HepG2 (cell line): ENCODE data around the gene HSD11B2. TPM values are rescaled to one million over a fixed set of nuclear protein-coding genes. Genes with fewer than 3 reads are reported as not detected.
A peak's percentile ranks its signal among the peaks of the same experiment; 100 is the strongest.

Experiments
- ADNP ChIP-seq: sonication (generic); formaldehyde crosslinking; IDR thresholded peaks from 2 replicates; pipeline ENCODE4 v1.4.0; 2020; ENCODE audit warnings: missing genetic modification reagents
- ARNTL ChIP-seq: sonication (generic); formaldehyde crosslinking; IDR thresholded peaks from 2 replicates; pipeline ENCODE4 v1.4.0; 2020; ENCODE audit warnings: mild to moderate bottlenecking, missing genetic modification reagents
- GLI4 ChIP-seq: sonication (generic); formaldehyde crosslinking; IDR thresholded peaks from 2 replicates; pipeline ENCODE4 v1.5.1; 2020; ENCODE audit warnings: missing genetic modification reagents, mild to moderate bottlenecking, moderate library complexity, borderline replicate concordance
- JUN ChIP-seq: sonication (generic); formaldehyde crosslinking; IDR thresholded peaks from 2 replicates; pipeline ENCODE4 v1.4.0; 2020; ENCODE audit warnings: mild to moderate bottlenecking, missing genetic modification reagents
- JUNB ChIP-seq: sonication (generic); formaldehyde crosslinking; IDR thresholded peaks from 2 replicates; pipeline ENCODE4 v1.8.0; 2022; ENCODE audit warnings: missing genetic modification reagents, mild to moderate bottlenecking, borderline replicate concordance
- KDM4B ChIP-seq: sonication (generic); formaldehyde crosslinking; IDR thresholded peaks from 2 replicates; pipeline ENCODE4 v1.4.0; 2020; ENCODE audit warnings: missing genetic modification reagents
- MAFG ChIP-seq: sonication (generic); formaldehyde crosslinking; IDR thresholded peaks from 2 replicates; pipeline ENCODE4 v1.5.1; 2020; ENCODE audit warnings: mild to moderate bottlenecking, missing genetic modification reagents
- MXI1 ChIP-seq: IDR thresholded peaks from 3 replicates; pipeline ENCODE4 v1.6.1; 2012; ENCODE audit warnings: low read depth, low read length, inconsistent platforms, borderline replicate concordance
- NFIC ChIP-seq: IDR thresholded peaks from 2 replicates; pipeline ENCODE4 v1.6.1; 2012; ENCODE audit warnings: mild to moderate bottlenecking, low read length, inconsistent platforms
- PCBP2 ChIP-seq: fragments of 200-400 bp; formaldehyde crosslinking; optimal IDR thresholded peaks from 2 replicates; pipeline ENCODE3; 2018; ENCODE audit warnings: low read length, low read depth; ENCODE audit not compliant: poor library complexity, severe bottlenecking
- POGZ ChIP-seq: sonication (generic); formaldehyde crosslinking; IDR thresholded peaks from 2 replicates; pipeline ENCODE4 v1.4.0; 2020; ENCODE audit warnings: mild to moderate bottlenecking, missing genetic modification reagents
- RBM22 ChIP-seq: fragments of 200-400 bp; formaldehyde crosslinking; optimal IDR thresholded peaks from 2 replicates; pipeline ENCODE3; 2017; ENCODE audit warnings: mild to moderate bottlenecking, low read length, moderate library complexity
- REL ChIP-seq: sonication (generic); formaldehyde crosslinking; conservative IDR thresholded peaks from 2 replicates; pipeline ENCODE4 v1.8.0; 2022; ENCODE audit warnings: mild to moderate bottlenecking, missing genetic modification reagents, moderate library complexity
- RFX1 ChIP-seq: fragments of 450-650 bp; IDR thresholded peaks from 2 replicates; pipeline ENCODE4 v1.6.1; 2017
- SNAPC2 ChIP-seq: sonication (generic); formaldehyde crosslinking; IDR thresholded peaks from 2 replicates; pipeline ENCODE4 v1.8.1; 2022; ENCODE audit warnings: mild to moderate bottlenecking, missing genetic modification reagents
- SOX13 ChIP-seq, 3 experiments: fragments of 450-650 bp in 1 of 3; sonication (generic) in 1 of 3; formaldehyde crosslinking in 1 of 3; IDR thresholded peaks in 2 of 3; conservative IDR thresholded peaks in 1 of 3; 2 replicates each; pipeline versions ENCODE4 v1.5.0 to v1.6.1; 2016 to 2020; ENCODE audit warnings: antibody characterized with exemption in 1 of 3, mild to moderate bottlenecking in 1 of 3, missing compliant biosample characterization in 1 of 3, missing genetic modification reagents in 1 of 3, moderate library complexity in 1 of 3
- SRF ChIP-seq: IDR thresholded peaks from 2 replicates; pipeline ENCODE4 v1.6.1; 2011; ENCODE audit warnings: mild to moderate bottlenecking, low read depth, low read length, moderate library complexity
- ZNF124 ChIP-seq: sonication (generic); formaldehyde crosslinking; IDR thresholded peaks from 2 replicates; pipeline ENCODE4 v1.4.0; 2020; ENCODE audit warnings: missing genetic modification reagents
- ZNF431 ChIP-seq: sonication (generic); formaldehyde crosslinking; IDR thresholded peaks from 2 replicates; pipeline ENCODE4 v1.9.0; 2022; ENCODE audit warnings: missing genetic modification reagents, low read depth, mild to moderate bottlenecking, borderline replicate concordance
- ZNF777 ChIP-seq: sonication (generic); formaldehyde crosslinking; IDR thresholded peaks from 2 replicates; pipeline ENCODE4 v1.4.0; 2020; ENCODE audit warnings: missing genetic modification reagents
- ZNF790 ChIP-seq: sonication (generic); formaldehyde crosslinking; IDR thresholded peaks from 2 replicates; pipeline ENCODE4 v1.8.0; 2022; ENCODE audit warnings: missing genetic modification reagents, mild to moderate bottlenecking, borderline replicate concordance
- polyA plus RNA-seq, 8 experiments: library from polyadenylated mRNA; depleted of rRNA in 3 of 8; stranded (reverse) in 7 of 8; unstranded in 1 of 8; fragments of >200 nt; fragmentation: Illumina TruSeq in 4 of 8; extraction: Trizol in 4 of 8; gene quantifications; 2 replicates each; pipeline versions ENCODE4 v1.2.1 to v1.2.3, GENCODE V29; 2011 to 2016; ENCODE audit warnings: low read depth in 4 of 8, missing spikeins in 1 of 8, mixed read lengths in 1 of 8; ENCODE audit not compliant: insufficient read depth in 1 of 8
- total RNA-seq, 5 experiments: library from RNA; depleted of rRNA; stranded (reverse); fragments of >200 nt; fragmentation: Illumina TruSeq; extraction: Trizol; gene quantifications; 2 replicates each; pipeline ENCODE4 v1.2.3, GENCODE V29; 2016; ENCODE audit warnings: low read depth in 1 of 5
- TF ChIP-seq, protein P1 (sequence below): IDR thresholded peaks from 2 replicates; pipeline ENCODE4 v1.6.1; 2016; ENCODE audit warnings: mild to moderate bottlenecking
- TF ChIP-seq, protein P2 (sequence below): IDR thresholded peaks from 2 replicates; pipeline ENCODE4 v1.6.1; 2016; ENCODE audit warnings: mild to moderate bottlenecking, missing biosample characterization, missing genetic modification reagents
- TF ChIP-seq, protein P3 (sequence below): sonication (generic); formaldehyde crosslinking; IDR thresholded peaks from 2 replicates; pipeline ENCODE4 v1.8.0; 2022; ENCODE audit warnings: low read depth, missing genetic modification reagents
- TF ChIP-seq, protein P4 (sequence below), 2 experiments: sonication (generic) in 1 of 2; formaldehyde crosslinking in 1 of 2; IDR thresholded peaks; 2 replicates each; pipeline versions ENCODE4 v1.4.0 to v1.6.1; 2018 to 2020; ENCODE audit warnings: missing genetic modification reagents in 2 of 2, borderline replicate concordance in 1 of 2, low read depth in 1 of 2, mild to moderate bottlenecking in 1 of 2, missing biosample characterization in 1 of 2

HSD11B2 gene
- total and polyA plus RNA-seq, 2 of the 13 experiments (the other 11 are each of a cell fraction or from before 2014, with no cell fraction given): 8.9 to 13.6 TPM

DNA sequence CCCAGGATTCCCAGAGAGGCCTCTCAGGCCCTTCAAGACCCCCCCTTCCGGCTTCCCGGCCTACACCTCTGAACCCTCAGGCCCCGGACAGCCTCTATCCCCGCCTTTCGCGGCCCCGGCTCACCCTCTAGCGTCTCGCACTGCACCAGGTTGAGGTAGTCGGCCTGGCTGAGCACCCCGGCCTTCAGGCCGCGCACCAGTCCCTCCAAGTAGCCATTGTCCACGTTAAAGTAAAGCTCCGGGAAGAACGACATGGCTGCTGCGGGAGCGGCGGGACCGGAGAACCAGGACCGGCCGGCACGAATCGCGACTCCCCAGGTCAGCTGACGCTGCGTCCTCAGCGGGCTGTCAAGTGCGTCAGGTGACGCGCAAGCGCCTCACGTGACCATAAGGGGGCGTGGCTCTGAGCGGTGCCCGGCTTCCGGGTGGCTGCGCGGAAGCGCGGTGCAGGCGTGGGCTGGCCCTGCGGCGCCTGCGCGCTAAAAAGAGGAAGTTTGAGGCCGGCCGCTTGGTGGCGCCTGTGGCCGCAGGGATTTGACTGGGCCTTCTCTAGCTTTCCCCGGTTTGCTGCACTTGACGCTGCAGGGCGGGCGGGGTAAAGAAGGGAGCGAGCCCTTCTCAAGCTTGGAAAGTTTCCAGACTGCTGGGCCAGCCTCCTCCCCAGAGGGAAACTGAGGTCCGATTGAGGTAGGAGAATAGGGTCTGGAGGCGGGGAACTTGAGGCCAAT, 50.1 kb downstream of the HSD11B2 start, which contains the start of gene ATP6V0D1 (continued):
- TF ChIP-seq SOX13 (IDR thresholded peaks at IDR 0.05): peak; percentile 21; the same call in 1 of the 2 replicates
- TF ChIP-seq SOX13 (CRISPR knock-in tag; conservative IDR thresholded peaks at IDR 0.05 in 1 of 2, IDR thresholded peaks at IDR 0.05 in 1 of 2): peak in 1 of 2 experiments; percentile 42; a peak in 1 of 4 replicates
- peak; percentile 89 for TF ChIP-seq POGZ (CRISPR knock-in tag)
- TF ChIP-seq, protein P1, sequence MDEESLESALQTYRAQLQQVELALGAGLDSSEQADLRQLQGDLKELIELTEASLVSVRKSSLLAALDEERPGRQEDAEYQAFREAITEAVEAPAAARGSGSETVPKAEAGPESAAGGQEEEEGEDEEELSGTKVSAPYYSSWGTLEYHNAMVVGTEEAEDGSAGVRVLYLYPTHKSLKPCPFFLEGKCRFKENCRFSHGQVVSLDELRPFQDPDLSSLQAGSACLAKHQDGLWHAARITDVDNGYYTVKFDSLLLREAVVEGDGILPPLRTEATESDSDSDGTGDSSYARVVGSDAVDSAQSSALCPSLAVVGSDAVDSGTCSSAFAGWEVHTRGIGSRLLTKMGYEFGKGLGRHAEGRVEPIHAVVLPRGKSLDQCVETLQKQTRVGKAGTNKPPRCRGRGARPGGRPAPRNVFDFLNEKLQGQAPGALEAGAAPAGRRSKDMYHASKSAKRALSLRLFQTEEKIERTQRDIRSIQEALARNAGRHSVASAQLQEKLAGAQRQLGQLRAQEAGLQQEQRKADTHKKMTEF (CRISPR knock-in tag): peak; percentile 94
- no peak for TF ChIP-seq PCBP2
- TF ChIP-seq, protein P2, sequence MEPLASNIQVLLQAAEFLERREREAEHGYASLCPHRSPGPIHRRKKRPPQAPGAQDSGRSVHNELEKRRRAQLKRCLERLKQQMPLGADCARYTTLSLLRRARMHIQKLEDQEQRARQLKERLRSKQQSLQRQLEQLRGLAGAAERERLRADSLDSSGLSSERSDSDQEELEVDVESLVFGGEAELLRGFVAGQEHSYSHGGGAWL (CRISPR knock-in tag): peak; percentile 79
- TF ChIP-seq ZNF124: peak; percentile 58; the same call in 1 of the 2 replicates
- peak; percentile 53; the same call in 1 of the 2 replicates for TF ChIP-seq GLI4
- no peak for TF ChIP-seq JUN (CRISPR knock-in tag)
- TF ChIP-seq RFX1: no peak
- no peak for TF ChIP-seq REL
- 0 out of 2 replicates have a peak, but pooled peaks have one; percentile 25 for TF ChIP-seq ZNF790
- peak; percentile 31; the same call in 1 of the 2 replicates for TF ChIP-seq KDM4B
- TF ChIP-seq ZNF777 (CRISPR knock-in tag): no peak; the same call in none of the 2 replicates
- TF ChIP-seq JUNB (CRISPR knock-in tag): no peak
- TF ChIP-seq RBM22: no peak
- 0 out of 2 replicates have a peak, but pooled peaks have one; percentile 3 for TF ChIP-seq SRF
- peak; percentile 74; the same call in 1 of the 2 replicates for TF ChIP-seq NFIC
- peak; percentile 36 for TF ChIP-seq ARNTL (CRISPR knock-in tag)
- TF ChIP-seq MXI1: peak; percentile 96; the same call in 2 of the 3 replicates
- TF ChIP-seq, protein P3, sequence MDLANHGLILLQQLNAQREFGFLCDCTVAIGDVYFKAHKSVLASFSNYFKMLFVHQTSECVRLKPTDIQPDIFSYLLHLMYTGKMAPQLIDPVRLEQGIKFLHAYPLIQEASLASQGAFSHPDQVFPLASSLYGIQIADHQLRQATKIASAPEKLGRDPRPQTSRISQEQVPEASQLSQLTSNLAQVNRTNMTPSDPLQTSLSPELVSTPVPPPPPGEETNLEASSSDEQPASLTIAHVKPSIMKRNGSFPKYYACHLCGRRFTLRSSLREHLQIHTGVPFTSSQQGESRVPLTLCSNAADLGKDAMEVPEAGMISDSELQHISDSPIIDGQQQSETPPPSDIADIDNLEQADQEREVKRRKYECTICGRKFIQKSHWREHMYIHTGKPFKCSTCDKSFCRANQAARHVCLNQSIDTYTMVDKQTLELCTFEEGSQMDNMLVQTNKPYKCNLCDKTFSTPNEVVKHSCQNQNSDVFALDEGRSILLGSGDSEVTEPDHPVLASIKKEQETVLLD (CRISPR knock-in tag): peak; percentile 89
- TF ChIP-seq ADNP (CRISPR knock-in tag): no peak
- TF ChIP-seq ZNF431 (CRISPR knock-in tag): peak; percentile 85; the same call in 1 of the 2 replicates
- TF ChIP-seq MAFG (CRISPR knock-in tag): no peak
- peak; percentile 94 for TF ChIP-seq SNAPC2 (CRISPR knock-in tag)
- TF ChIP-seq, protein P4, sequence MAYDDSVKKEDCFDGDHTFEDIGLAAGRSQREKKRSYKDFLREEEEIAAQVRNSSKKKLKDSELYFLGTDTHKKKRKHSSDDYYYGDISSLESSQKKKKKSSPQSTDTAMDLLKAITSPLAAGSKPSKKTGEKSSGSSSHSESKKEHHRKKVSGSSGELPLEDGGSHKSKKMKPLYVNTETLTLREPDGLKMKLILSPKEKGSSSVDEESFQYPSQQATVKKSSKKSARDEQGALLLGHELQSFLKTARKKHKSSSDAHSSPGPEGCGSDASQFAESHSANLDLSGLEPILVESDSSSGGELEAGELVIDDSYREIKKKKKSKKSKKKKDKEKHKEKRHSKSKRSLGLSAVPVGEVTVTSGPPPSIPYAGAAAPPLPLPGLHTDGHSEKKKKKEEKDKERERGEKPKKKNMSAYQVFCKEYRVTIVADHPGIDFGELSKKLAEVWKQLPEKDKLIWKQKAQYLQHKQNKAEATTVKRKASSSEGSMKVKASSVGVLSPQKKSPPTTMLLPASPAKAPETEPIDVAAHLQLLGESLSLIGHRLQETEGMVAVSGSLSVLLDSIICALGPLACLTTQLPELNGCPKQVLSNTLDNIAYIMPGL (CRISPR knock-in tag; IDR thresholded peaks at IDR 0.05; ENCODE audit: borderline replicate concordance in 1 of 2, low read depth in 1 of 2): peak; percentile 96 to 97
